Astrocyte (in vitro differentiated cells and primary cell): ENCODE results near the gene UGT1A4.

Source experiments
- CTCF ChIP-seq: IDR thresholded peaks from 2 replicates; pipeline ENCODE4 v1.5.1; 2011; ENCODE audit warnings: low read depth, mild to moderate bottlenecking, inconsistent platforms, low read length, moderate library complexity; ENCODE audit not compliant: insufficient read depth
- EZH2 ChIP-seq: IDR thresholded peaks from 2 replicates; pipeline ENCODE4 v1.6.1; 2012; ENCODE audit warnings: mild to moderate bottlenecking, low read length, inconsistent platforms; ENCODE audit not compliant: insufficient read depth

DNA sequence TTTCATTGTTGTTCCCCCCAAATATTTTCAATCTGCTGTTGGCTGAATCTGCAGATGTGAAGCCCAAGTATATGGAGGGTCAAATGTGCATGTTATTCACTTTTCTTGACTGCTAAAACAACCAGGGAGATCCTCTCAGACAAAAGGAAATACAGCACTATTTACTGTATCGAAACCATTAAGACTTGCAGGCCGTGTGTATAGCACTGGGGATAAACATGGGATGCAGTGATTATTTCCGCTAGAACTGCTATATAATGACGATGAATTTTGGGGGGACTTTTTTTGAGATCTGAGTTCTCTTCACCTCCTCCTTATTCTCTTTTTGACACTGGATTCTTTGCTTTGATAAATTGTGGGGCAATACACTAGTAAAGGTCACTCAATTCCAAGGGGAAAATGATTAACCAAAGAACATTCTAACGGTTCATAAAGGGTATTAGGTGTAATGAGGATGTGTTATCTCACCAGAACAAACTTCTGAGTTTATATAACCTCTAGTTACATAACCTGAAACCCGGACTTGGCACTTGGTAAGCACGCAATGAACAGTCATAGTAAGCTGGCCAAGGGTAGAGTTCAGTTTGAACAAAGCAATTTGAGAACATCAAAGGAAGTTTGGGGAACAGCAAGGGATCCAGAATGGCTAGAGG lies 38.0 kb downstream of the UGT1A4 start:
- TF ChIP-seq CTCF (no peak), EZH2 (no peak)
